GM12891 (cell line): ENCODE measurements around the gene TEPSIN.

Experiments
- PAX5 ChIP-seq: IDR thresholded peaks from 2 replicates; pipeline ENCODE4 v1.6.1; 2011; ENCODE audit warnings: low read length, moderate library complexity, mild to moderate bottlenecking; ENCODE audit not compliant: insufficient read depth, severe bottlenecking
- POLR2A ChIP-seq: IDR thresholded peaks from 2 replicates; pipeline ENCODE4 v1.6.1; 2011; ENCODE audit warnings: low read depth, low read length, control low read depth
- POLR2AphosphoS5 ChIP-seq: IDR thresholded peaks from 2 replicates; pipeline ENCODE4 v1.6.1; 2011; ENCODE audit warnings: low read depth, low read length, control low read depth
- POU2F2 ChIP-seq: IDR thresholded peaks from 2 replicates; pipeline ENCODE4 v1.6.1; 2011; ENCODE audit warnings: low read depth, mild to moderate bottlenecking, control low read depth, low read length, moderate library complexity
- SPI1 ChIP-seq: IDR thresholded peaks from 2 replicates; pipeline ENCODE4 v1.6.1; 2011; ENCODE audit warnings: low read depth, low read length, control low read depth
- TAF1 ChIP-seq: IDR thresholded peaks from 2 replicates; pipeline ENCODE4 v1.6.1; 2011; ENCODE audit warnings: low read depth, low read length, control low read depth

- TF ChIP-seq POLR2AphosphoS5 (no peak), POU2F2 (no peak), POLR2A (no peak), TAF1 (no peak), SPI1 (no peak), PAX5 (no peak)
Measured at GRCh38 chr17:81228834-81229665, 9.8 kb downstream of the TEPSIN start.
